HL-60/S4 (cell line): ENCODE data around the gene VENTX.

Experiments used
- in situ Hi-C: fragments of 300-500 bp; cut with MboI; formaldehyde crosslinking; loops from 2 replicates; pipeline ENCODE4 v1.14.3; 2022; ENCODE audit warnings: low sequenced_read_pairs

The VENTX gene

DNA sequence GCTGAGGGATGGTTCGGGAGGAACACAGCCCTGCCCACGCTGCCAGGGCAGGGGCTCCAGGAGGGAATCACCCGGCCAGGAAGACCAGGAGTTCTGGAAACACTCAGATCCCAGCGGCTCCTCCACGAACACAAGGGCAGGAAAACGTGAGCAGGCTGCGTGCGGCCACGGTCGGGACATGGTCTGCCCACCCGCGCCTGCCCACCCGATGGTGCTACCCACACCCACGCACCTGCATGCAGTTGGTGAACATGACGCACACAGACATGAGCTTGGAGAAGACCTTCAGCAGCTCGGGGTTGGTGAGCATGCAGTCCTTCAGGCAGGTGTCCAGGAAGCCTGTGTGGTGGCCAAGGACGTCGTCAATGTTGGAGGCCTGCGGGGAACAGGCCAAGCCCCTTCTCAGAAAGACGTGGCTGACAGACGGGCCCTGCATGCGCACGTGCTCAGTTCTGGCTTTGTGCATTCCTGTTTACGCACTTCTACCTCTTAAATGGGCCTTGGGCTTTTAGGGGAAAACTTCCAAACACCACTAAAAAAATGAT lies 45.3 kb downstream of the VENTX start:
- in situ Hi-C loops: no loop called here

GRCh38 chr10:133283931-133284330 lies 46.3 kb downstream of the VENTX start:
- in situ Hi-C loops: no loop called here

DNA sequence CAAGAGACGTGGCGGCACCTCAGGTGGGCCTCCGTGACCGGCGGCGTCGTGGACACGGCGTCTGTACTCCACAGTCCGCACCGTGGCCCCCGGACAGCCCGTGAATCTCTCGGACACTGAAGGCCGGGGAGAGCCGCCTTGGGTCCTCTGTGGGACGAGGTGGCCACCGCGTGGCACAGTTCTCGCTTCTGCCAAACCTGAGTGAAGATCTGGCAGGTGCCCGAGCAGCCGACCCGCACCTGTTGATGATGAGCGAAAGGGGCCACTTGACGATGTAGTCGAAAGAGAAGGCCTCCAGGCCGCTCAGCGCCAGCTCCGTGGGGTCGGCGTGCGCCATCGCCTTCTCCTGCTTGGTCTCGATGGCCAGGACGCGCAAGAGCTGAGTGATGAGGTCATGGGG lies 47.6 kb downstream of the VENTX start:
- in situ Hi-C loops: no loop called here

DNA sequence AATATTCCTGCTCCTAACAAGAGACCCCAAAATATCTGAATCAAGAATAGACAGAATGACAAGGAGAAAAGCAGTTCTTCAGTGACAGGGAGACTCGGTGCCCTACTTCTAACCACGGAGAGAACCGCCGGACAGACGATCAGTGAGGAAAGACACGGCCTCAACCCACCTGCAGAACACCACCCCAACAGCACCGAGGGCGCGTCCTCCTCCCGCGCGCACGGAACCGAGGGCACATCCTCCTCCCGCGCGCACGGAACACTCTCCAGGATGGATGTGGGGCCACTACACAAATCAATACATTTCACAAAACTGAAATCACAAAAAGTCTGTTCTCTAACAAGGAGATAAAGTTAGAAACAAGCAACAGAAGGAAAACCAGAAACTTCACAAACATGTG lies 48.7 kb downstream of the VENTX start:
- in situ Hi-C loops: no loop called here

DNA sequence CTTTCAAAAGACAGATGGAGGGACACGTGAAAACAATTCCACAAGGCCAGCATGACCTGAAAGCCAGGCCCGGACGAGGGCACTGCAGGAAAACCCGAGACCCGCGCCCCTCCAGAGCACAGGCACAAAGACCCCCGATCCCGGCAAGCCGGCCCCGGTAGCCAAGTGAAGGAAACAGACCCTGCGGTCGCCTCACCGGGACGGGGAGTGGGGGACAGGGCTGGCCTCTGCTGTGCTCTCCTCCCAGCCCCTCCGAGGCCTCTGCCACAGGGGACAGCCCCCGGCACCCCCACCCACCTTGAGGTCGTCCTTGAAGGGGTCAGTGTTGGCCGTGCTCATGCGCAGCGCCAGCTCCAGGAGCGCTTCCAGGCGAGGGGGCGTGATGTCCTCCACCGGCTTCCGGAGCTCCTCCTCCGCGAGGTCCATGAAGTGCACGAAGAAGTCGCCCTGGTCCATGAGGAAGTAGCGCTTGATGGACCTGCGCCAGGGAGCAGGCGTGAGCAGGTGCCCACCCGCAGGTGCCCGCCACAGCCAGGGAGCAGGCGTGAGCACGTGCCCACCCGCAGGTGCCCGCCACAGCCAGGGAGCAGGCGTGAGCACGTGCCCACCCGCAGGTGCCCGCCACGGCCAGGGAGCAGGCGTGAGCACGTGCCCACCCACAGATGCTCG lies 50.3 kb downstream of the VENTX start:
- in situ Hi-C loops: no loop called here

DNA sequence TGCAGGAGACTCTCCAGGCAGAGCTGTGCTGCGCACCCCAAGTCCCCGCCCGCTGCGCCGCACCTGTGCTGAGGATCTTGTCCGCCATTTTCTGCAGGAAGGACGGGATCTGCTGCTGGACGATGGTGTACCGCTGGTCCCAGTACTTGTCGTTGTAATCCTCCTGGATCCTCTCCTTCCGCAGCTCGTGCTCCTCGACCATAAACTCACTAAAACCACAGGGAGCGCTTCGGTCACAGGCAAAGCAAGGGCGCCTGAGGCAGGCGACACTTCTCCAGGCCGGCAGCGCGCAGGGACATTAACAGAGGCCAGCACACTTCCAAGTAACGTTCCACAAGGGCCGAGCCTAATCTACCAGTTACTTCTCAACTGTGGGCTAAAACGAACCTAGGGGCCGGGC lies 52.1 kb downstream of the VENTX start:
- in situ Hi-C loops: no loop called here
